Hippocampal formation (tissue), 2 donors: ENCODE data around the gene ZNF827.

Experiments used
- DNase-seq, 2 donors: peaks; one replicate each; lab custom pipeline; 2025; lab: John Stamatoyannopoulos, UW

ZNF827 gene

GRCh38 chr4:145719752-145720624, 218.6 kb downstream of the ZNF827 start:
- no peak for DNase-seq

DNA sequence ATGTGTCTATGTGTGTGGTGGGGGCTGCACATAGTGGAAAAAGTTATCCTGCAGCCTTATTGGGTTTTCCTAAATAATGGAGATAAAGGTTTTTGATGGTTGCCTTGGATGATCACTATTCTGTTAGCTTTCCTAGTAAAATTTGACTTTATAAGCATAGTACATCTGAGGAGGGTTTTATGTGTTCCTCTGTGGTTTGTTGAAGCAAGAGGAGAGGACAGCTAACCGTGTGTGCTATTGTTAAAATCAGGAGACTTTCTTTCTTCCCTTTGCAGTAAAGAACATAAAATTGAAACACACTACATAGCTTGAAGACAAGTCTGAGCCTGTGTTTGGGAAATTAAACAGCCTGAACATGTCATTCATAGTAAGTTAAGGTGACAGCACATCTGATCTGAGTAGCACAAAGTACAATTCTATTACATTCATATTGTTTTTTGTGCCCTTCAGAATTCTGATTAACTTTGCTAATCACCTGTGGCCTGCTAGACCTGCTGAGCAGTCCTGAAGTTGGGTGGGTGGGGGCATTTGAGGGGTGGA, 221.9 kb downstream of the ZNF827 start:
- DNase-seq: no peak

DNA sequence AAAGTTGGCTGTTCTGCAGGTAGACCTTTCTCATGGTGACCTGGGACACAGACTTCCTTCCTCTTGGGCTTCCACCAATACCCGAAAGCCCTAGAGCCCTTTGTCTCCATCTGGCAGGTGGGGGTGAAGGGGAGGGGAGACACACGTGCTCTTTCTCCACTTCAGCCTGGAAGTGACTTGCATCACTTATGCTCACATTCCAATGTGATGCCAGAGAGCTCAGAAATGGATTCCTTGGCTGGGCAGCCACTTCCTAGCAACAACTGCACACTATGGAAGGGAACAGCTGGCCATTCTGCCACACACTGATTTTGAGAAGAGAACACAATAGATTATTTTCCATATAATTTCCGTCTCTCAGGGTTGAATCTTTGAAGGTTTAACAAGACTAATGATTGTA, 222.4 kb downstream of the ZNF827 start:
- DNase-seq: no peak

DNA sequence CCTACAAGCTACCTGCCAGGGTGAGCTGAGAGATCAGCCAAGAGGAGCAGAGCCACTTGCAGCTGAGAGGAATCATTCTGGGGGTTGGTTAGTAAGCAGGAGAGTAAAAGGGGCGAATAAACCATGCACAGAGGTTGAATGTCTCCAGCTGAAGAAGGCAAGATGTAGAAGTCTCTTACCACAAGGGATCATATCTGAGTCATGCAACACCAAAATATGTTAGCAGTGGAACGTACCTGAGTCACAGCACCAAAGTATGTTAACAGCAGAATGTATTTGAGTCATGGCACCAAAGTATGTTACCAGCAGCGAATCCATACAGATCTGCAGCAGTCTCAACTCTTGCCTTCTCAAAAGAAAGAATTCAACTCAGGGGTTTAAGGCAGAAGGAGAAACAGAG, 228.8 kb downstream of the ZNF827 start:
- no peak for DNase-seq

DNA sequence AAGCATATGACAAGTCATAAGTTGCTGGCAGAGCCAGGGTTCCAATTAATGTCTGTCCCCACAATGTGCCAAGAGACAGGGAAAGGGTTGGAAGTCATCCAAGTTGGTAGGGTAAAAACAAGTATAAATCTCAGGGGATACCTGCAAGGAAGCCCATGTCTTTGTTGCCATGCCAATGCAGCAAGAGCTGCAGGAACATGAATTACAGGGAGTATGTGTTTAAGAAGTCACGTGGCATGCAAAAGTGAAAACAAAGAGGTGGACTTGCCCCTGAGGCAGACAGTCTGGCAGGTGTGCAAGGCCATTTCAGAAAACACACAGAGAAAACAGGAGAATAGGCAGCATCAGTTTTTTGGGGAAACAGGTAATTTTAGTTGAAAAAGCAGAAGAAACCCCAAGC, 229.3 kb downstream of the ZNF827 start:
- DNase-seq: no peak
